Measurements from ENCODE around the gene OR1M1.
A peak's percentile ranks its signal among the peaks of the same experiment; 100 is the strongest.

OR1M1 gene

DNA sequence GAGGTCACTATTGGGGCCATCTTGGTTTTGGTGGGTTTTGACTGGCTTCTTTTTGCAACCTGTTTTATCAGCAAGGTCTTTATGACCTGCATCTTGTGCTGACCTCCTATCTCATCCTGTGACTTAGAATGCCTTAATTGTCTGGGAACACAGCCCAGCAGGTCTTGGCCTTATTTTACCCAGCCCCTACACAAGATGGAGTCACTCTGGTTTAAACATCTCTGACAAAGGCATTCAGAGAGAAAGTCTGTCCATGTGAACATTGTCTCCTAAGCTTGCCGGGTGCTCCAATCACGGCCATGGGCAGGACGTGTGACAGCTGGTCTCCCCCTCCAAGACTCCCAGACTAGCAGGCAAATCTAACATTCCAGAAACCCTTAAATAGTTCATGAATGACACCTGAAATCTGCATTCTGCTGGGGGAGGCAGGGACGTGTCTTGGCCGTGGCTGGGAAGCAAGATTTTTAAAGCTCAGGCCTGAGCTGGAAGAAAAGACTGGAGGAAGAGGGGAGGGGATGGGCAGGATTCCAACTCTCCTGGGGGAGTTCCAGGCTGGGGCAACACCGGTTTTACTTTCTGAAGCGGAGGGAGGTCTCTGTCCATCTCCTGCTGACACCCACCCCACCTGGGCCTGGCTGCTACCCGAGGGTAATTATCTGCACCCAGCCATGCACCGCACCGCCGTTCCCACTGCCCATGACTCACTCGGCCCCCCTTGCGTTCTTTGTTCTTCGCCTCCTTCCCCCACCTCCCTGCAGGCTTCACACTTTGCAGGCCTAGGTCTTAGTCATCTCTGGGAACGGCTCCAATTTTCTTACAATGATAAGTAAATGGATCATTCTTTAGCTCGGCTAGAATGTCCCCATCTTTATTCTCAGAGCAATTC lies 11.6 kb upstream of the OR1M1 start:
- peak; percentile 96 for DNase-seq (ENCODE audit: low read depth)

DNA sequence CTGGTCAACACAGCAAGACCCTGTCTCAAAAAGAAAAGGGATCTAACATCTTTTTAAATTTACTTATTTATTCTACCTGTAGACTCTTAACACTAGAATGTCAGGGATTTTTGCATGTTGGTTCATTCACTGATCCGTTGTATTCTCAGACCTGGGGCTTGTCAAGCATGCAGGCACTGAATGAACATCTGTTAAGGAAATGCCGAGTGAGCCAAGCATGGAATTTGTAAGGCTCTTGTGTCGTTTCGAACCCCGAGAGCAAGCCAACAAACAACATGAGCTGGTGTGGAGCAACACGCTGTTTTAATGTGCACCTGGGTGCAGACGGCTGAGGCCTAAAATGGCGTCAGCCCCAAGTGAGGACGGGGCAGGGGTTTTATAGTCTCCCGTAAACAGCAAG lies 10.0 kb upstream of the OR1M1 start:
- DNase-seq (ENCODE audit: low read depth) = no peak

DNA sequence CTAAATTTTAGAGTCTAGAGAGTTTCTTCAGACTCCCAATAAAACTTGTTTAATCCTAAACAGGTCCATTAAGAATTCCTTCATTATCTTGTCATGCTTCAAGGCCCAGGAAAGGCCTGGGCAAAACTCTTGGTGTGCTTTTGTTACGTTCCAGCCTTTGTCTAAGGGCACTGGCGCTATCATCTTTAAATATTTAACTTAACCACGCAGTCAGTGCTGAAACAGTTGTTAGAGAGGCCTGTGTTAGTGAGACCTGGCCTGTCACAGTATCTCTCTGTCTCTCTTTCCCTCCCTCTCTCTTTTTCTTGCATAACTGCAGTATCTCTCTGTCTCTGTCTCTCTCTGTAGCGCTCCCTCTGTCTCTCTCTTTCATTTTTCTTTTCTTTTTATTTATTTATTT lies 8.2 kb upstream of the OR1M1 start:
- DNase-seq (ENCODE audit: low read depth) = no peak

DNA sequence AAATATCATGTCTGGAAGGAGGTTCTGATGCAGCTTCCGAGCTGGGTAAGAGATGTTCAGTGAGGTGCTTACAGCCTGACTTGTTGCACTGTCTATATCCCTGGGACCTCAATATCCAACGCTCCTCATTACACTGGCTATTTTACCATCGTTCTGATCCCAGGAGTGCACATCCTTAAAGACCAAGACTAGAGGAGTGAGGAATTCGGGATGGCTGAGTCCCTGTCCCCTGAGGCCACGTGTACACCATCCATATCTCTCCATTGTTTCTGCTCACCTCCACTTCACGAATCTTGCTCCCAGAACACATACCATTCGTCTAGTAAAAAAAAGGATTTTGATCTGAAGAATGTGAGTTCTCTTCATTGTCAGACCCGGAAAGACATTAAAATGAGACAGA lies 20.5 kb downstream of the OR1M1 start, which contains the start of gene OR7G2:
Gene OR7G2 (minus strand): TSS at position 101 of the 400 bp plus-strand sequence. CDS start 4,232 bp downstream, outside the sequence.
- DNase-seq (ENCODE audit: low read depth) = no peak

DNA sequence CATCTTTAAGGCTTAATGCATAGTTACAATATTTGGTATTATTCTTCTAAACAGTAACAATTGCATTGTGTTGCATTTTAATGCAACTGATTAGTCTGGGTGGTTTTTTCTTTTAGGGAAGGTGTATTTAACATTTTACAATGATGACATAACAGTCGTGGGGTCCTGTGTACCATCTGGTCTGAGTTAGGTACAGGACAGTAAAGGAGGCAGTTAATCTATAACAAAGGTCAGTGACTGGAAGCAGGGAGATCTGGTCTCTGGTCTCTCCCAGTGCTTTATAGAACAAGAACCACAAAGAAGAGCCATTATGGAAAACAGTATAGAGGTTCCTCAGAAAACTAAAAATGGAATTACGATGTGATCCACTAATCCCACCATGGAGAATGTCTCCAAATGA lies 23.1 kb downstream of the OR1M1 start:
- DNase-seq (ENCODE audit: low read depth) = no peak

DNA sequence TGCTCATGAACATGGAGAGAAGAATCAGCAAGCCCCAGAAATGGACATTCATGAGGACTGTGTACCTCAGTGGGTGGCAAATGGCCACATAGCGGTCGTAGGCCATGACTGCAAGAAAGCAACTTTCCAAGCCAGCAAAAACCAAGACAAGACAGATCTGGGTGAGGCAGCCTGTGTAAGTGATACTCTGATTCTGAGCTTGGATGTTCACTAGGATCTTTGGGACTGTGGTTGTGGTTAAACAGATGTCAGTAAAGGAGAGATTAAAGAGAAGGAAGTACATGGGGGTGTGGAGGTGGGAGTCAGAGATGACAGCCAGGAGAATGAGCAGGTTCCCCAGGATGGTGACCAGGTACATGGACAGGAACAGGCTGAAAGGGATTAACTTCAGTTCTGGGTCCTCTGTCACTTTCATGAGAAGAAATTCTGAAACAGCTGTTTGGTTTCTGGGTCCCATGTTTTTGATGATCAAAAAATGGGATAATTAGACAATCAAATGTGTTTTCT lies 28.5 kb downstream of the OR1M1 start, which contains the start of gene OR7G1:
Gene OR7G1 (minus strand): TSS at position 457 of the 507 bp plus-strand sequence. CDS start 0 bp downstream, at position 457.
- DNase-seq (ENCODE audit: low read depth) = no peak

DNA sequence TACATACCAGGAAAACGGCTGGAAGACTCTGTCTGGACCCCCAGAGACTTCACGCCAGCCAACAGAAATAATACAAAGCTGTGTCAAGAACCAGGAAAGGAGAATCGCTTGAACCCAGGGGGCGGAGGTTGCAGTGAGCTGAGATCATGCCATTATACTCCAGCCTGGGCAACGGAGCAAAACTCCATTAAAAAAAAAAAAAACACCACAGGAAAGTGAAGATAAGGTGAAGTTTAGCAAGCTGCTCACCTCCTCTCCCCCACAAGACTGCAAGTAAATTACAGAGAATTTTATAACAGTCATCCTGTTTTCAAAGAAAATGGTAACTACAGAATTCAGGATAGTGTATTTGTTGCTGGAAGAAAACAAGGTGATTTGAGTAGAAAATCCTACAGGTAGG lies 29.7 kb downstream of the OR1M1 start:
- DNase-seq (ENCODE audit: low read depth) = no peak

DNA sequence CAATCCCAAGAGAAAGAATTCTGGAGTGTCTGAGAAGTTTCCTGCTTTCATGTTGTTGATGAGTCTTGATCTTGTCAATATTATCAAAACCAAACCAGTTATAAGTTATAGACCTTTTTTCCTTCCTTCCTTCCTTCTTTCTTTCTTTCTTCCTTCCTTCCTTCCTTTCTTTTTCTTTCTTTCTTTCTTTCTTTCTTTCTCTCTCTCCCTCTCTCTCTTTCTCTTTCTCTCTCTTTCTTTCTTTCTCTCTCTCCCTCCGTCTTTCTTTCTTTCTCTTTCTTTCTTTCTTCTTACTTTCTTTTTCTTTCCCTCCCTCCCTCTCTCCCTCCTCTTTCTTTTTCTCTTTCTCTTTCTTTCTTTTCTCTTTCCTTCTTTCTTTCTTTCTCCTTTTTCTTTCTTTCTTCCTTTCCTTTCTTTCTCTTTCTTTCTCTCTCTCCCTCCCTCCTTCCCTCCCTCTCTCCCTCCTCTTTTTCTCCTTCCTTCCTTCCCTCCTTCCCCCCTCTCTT lies 40.1 kb downstream of the OR1M1 start, which contains the start of gene OR7G3:
Gene OR7G3 (minus strand): TSS at position 51 of the 506 bp plus-strand sequence. CDS start 0 bp downstream, at position 51.
- DNase-seq (ENCODE audit: low read depth) = no peak

DNA sequence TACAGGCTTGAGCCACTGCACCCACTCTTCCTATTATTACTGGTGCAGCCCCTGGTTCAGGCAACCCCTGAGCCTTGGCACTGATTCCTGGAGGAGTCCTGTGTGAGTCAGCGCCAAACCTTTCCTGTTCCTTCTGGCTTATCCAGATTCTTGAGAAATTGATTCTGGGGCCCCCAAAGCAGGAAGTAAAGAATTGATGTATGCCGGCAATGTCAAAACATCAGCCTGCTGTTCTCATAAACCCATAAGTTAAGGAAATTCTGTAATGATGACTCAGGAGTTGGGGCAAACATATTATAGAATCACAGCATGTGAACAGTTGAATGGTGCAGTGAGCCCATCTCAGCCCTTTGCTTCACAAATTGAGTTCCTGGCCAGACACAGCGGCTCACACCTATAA lies 41.3 kb downstream of the OR1M1 start:
- DNase-seq (ENCODE audit: low read depth) = peak; percentile 90

DNA sequence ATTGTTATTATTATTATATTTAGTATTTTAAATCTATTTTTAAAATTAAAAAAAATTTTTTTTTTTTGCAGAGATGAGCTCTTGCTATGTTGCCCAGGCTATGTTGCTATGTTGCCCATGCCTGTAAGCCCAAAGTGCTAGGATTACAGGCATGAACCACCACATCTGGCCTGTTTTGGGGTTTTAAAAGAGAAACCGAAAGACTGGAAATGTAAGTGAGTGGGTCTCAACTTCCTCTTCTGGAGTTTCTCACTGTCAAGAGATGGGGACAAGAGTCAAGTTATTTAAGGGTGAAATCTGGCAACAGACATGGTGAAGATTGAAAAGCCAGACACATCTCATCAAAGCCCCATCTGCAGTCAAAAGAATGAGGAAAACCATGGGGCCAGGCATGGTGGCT lies 44.1 kb downstream of the OR1M1 start:
- no peak for DNase-seq (ENCODE audit: low read depth)

DNA sequence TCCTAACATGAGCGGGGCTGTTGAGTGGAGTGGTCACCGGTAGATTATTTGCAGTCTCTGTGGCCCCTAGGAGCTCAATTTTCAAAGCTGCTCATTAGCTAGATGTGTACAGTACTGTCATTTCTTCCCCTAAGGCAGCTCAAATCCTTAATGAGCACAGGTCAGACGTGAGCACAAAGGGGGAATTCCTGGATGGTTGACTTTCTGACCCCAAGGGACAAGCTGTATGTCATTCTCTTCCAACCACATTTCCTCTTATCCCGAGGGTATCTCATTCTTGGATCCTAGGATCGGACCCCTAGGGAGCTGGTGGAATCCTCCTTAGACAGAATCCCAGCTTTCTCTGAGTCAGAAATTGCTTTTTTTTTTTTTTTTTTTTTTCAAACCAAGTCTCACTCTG lies 45.6 kb downstream of the OR1M1 start:
- DNase-seq (ENCODE audit: low read depth) = no peak

DNA sequence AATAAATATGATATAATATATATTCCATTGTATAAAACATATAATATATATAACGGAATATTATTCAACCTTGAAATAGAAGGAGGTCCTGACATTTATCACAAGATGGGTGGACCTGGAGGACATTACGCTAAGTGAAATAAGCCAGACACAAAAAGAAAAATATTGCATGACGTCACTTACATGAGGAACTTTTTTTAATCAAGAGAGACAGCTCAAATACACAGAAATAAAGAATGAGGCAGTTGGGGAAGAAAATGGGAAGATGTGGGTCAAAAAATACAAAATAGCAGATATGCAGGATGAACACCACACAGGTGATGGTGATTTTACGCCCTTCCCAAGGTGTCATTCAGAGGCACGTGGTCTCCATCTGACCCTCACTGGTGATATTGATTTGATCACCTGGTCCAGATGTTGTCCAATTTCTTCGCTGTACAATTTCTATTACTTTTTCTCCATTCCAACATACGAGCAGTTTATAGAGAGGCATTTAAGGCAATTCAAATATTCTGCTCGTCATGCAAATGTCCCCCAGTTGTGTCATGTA lies 52.8 kb downstream of the OR1M1 start:
- no peak for DNase-seq (ENCODE audit: low read depth)

DNA sequence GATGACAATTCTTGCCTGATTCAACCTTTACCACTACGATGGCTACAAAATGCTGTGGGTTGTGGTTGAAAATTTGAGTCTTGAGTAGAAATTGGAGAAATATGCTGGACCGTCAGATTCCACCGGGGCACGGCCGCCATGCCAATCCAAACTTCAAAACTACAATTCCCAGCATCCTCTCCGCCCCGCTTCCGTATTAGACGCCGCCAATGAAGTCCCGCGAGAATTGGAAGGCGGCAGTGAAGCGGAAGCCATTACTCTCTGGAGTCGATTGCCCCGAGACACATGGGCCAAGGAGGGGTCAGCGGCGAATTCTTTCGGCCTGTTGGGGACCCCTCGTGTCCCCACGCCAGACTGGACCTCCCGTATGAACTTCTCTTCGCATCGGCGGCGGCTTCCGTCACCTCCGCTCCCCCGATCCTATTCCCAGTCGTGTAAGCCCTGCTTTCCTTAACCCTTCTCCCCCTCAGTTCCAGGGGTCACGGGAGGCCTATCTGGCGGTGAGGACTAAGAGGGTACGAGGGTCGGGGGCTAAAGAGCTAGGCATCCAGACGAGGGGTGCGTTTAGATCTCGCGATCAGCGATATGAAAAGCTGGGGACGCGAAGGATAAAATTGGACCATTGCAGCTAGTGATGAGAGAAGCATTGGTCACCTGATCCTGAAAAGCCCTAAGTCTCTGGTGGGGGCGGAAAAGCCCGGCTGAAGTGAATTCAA lies 53.5 kb downstream of the OR1M1 start, which contains the start of gene ZNF317:
Gene ZNF317 (plus strand): TSS at position 239 of the 716 bp plus-strand sequence. CDS start 15,620 bp downstream, outside the sequence.
- peak; percentile 63 for DNase-seq (ENCODE audit: low read depth)

DNA sequence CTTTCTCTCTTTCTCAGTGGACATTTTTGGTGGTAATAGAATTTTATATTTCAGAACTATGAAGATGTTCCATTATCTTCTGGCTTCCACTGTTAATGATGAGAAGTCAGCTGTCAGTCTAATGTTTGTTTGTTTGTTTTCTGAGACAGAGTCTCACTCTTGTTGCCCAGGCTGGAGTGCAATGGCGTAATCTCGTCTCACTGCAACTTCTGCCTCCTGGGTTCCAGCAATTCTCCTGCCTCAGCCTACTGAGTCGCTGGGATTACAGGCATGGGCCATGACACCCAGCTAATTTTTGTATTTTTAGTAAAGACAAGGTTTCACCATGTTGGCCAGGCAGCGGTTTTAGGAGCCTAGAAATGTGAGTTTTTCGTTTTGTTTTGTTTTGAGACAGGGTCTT lies 58.1 kb downstream of the OR1M1 start:
- no peak for DNase-seq (ENCODE audit: low read depth)
